HG02798 (cell line): ENCODE results near the gene HERPUD2.
"Not testable (repeated sequence)": the region's sequence is repeated elsewhere in the genome, so short reads cannot be mapped to it uniquely, and the experiment has no call there.

Experiments used
- ATAC-seq: cut with Tn5 transposase; IDR thresholded peaks from one replicate; pipeline ENCODE4 v1.9.1; 2021; ENCODE audit warnings: mild to moderate bottlenecking; ENCODE audit not compliant: unreplicated experiment, poor library complexity

The HERPUD2 gene

DNA sequence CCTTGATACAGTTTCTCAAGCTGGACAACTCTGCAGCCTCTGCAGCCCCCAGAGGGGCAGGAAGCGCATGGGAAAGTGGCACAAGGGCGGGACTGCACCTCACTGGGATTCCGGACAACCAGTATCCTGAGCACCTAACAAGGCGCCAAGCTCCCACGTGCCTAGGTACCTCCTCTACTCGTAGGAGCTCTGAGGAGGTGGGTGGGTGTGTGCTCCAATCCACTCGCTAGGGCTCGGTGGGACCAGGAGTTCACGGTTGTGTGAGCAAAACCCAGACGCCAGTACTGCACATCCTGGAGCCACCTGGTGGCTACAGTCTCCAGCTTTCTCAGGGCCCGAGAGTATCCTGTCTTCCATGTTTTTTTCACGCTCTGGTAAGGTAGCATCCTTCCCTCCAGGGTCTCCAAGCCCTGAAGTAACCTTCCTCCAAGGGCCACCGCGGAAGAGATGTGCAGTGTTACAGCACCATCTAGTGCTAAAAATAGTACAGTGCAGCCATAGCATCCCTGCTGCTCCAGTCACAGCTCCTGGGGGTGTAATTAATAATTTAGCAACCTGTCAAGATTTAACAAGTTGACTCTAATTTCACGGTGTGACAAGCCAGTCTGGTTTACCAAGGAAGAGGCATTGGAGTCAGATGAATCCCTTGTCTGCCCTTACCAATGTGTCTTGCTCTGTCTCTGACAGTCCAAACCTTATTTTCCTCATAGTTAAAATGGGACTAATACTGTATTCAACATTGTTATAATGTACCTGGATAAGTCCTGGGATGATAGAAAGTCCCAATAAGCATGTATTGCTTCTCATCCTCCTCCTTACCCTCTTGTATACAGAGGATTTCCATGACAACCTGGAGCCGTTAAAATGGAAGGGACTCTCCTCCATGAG, 70.4 kb downstream of the HERPUD2 start:
- peak; percentile 82 for ATAC-seq

GRCh38 chr7:35623381-35623780, 71.6 kb downstream of the HERPUD2 start:
- no peak for ATAC-seq

- no peak for ATAC-seq
Measured at GRCh38 chr7:35619863-35620262, 75.1 kb downstream of the HERPUD2 start.

- ATAC-seq: no peak
Measured at GRCh38 chr7:35617041-35617440, 77.9 kb downstream of the HERPUD2 start.

GRCh38 chr7:35613150-35613549, 81.8 kb downstream of the HERPUD2 start:
- no peak for ATAC-seq

- no peak for ATAC-seq
Measured at GRCh38 chr7:35605760-35606159, 89.2 kb downstream of the HERPUD2 start.

GRCh38 chr7:35604595-35604994, 90.3 kb downstream of the HERPUD2 start:
- no peak for ATAC-seq

- ATAC-seq: no peak
Measured at GRCh38 chr7:35599645-35600044, 95.3 kb downstream of the HERPUD2 start.

GRCh38 chr7:35599061-35599460, 95.9 kb downstream of the HERPUD2 start:
- no peak for ATAC-seq

- no peak for ATAC-seq
Measured at GRCh38 chr7:35596061-35596460, 98.9 kb downstream of the HERPUD2 start.

- ATAC-seq: no peak
Measured at GRCh38 chr7:35593899-35594298, 101.0 kb downstream of the HERPUD2 start.

DNA sequence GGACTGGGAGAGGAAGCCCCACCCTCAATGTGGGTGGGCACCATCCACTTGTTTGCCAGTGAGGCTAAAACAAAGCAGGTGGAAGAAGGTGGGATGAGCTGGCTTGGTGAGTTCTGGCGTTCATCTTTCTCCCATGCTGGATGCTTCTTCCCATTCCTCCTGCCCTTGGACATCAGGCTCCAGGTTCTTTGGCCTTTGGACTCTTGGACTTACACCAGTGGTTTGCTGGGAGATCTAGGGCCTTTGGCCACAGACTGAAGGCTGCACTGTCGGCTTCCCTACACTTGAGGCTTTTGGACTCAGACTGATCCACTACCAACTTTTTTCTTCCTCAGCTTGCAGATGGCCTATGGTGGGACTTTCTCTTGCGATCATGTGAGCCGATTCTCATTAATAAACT, 106.3 kb downstream of the HERPUD2 start:
- ATAC-seq: no peak

DNA sequence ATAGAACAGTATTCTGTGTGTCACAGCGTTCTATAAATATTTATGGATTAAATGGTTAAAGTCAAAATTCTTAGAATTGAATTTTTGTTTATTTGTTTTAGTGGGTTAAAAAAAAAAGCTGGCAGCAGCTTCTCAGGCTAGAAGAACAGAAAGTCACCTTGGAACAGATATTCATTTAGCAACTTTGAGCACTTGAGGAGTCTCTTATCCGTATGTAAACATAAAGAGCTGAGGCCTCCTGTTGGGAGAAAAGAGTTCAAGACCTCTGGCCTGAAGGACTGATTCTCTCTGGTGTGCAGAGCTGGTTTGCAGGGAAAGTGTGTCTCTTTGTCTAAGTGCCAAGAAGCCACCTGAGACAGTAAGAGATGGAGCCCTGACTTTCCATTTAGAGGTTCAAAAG, 109.9 kb downstream of the HERPUD2 start:
- ATAC-seq: no peak

DNA sequence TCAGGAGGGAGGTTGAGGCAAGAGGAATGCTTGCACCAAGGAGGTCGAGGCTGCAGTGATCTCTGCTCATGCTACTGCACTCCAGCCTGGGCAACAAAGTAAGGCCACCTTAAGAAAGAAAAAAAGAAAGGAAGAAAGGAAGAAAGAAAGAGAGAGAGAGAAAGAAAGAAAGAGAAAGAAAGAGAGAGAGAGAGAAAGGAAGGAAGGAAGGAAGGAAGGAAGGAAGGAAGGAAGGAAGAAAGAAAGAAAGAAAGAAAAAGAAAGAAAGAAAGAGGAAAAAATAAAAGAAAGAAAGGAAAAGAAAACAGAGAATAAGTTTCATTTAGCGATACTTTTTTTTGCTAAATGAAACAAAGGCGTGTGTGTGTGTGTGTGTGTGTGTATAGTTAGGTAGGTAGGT, 110.4 kb downstream of the HERPUD2 start:
- not testable (repeated sequence) for ATAC-seq
